NCI-H748 treated with DMSO at 0.1 percent for 48 hours (cell line): Measurements from ENCODE around the gene UBE2D1.
"Not testable (repeated sequence)": the region's sequence is repeated elsewhere in the genome, so short reads cannot be mapped to it uniquely, and the experiment has no call there.

Experiments
- DNase-seq: peaks from one replicate; lab custom pipeline; 2025; lab: John Stamatoyannopoulos, UW

UBE2D1 gene

DNA sequence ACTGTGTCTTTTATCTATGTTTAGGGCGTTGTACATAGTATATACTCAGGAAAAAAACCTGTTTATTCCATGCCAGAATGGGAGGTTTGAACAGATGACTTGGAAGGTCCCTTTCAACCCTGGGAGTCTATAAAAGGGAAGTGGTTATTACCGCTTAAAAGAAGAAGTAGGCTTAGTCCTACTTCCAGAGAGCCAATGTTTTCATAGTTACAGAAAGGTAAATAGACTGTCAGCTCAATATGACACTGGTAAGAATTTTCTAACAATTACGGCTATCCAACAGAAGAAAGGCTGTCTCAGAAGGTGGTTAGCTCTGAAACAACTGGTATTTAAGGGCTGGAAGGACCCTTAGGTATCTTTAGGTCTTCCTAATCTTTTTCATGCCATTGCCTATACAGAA lies 49.3 kb downstream of the UBE2D1 start:
- no peak for DNase-seq

DNA sequence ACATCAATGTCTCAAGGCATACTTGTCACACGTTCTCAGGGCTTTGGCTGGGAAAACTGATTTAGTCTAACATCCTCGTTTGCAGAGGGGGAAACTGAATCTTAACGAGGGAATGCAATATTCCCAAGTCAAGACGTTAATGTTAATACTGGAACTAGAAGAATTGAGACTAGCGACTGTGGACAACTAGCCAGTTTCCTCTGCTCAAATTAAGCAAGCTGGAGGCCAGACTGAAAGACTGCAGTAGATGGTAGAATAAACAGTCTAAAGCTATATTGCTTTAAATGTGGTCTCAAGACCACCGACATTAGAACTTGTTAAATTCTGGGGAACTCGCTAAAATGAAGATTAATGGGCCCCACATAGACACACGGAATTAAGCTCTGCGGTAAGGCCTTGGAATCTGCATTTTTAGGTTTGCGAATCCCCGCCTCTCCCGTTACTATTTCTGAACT lies 49.8 kb downstream of the UBE2D1 start:
- DNase-seq, result no peak

DNA sequence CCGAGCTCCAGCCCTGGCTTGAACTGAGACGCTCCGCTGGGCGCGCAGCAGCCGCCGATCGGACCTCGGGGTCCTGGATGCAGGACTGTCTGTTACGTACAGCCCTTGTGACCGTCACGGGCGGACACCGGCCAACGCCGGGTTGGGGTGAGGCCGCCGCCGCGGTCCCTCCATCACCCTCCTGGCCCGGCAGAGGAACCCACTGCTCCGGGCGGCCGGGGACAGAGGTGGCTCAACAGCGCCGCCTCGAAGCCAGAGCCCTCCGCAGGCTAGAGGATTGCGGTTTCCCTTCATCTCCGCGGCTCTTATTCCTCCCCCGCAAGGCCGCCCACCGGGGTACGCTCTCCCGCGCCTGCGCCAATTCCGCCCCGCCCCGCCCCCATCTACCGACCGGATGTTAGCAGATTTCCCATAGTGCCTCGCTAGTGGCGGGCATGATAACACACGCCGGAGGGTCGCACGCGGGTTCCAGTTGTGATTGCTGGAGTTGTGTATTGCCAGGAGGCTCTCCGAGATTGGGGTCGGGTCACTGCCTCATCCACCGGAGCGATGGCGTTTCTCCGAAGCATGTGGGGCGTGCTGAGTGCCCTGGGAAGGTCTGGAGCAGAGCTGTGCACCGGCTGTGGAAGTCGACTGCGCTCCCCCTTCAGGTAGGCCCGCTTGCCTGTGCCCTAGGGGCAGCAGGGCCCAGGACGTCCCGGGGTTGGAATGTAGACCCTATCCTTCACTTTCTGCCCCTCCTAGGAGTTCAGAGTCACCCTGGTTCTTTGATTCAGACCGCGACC lies 50.4 kb downstream of the UBE2D1 start, which contains the start of gene TFAM:
Gene TFAM (plus strand): TSS at position 412 of the 785 bp plus-strand sequence. CDS start 138 bp downstream, at position 550.
- peak; percentile 60 for DNase-seq

DNA sequence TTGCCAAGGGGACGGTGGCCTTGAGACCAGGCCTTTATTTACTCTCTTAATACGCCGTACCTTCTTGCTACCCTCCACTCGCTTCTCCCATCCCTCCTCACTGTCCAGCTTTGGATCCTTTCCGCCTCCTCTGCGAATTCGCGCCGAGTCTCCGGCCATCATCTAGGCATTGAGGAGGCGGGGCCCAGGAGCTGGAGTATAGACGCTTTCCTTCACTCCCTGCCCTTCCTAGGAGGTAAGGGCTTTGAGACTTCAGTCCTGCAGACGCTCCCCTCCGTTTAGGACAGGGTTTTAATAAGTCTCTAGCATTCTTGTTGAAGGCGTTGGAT lies 50.9 kb downstream of the UBE2D1 start:
- DNase-seq, result no peak

DNA sequence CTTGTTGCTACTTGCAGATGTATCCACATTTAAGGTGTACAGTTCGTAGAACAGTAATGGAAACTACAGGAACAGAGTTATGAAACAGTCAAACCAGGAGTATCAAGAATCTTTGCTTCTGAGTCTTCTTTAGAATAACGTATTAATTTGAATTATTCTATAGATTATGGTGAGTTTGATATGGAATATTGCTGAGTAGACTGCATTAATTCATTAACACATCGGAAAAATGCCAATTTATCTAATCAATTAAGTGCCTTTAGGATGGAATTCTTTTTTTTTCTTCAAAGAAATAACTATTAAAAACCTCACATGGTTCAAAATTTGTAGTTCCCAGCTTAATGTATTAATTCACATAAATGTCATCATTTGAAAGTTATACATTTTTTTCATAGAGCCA lies 54.2 kb downstream of the UBE2D1 start:
- no peak for DNase-seq

DNA sequence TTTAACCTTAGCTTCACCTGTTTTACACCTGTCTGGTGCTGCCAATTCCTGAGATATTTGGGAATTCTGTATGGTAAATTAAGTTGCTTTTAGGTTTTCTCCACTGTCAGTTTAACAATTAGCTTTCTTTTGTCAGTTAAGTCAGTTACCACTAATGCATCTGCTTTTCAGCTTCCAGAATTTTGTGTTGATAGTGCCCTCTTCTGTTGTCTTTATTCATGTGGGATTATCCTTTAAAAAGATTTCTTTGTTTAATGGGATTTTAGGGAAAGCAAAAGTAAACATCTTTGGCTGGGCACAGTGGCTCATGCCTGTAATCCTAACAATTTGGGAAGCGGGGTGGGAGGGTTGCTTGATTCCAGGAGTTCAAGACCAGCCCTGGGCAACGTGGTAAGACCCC lies 58.5 kb downstream of the UBE2D1 start:
- no peak for DNase-seq

DNA sequence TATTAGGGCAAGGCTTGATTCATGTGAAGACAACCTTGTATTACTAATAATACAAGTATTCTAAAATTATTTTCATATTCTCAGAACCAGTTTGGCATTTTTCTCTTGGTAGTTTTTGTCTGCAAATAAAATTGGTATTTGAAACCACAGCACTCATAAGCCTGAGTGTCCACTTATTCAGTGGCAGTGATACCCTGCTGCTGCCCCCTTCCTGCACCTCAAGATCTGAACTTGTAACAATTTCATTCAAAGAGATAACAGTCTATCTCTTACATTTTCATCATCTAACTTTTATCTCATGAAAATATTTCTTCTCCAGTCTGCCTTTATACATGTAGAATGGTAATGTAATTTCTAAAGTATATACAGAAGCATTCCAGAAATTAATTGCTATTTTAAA lies 59.7 kb downstream of the UBE2D1 start:
- no peak for DNase-seq

DNA sequence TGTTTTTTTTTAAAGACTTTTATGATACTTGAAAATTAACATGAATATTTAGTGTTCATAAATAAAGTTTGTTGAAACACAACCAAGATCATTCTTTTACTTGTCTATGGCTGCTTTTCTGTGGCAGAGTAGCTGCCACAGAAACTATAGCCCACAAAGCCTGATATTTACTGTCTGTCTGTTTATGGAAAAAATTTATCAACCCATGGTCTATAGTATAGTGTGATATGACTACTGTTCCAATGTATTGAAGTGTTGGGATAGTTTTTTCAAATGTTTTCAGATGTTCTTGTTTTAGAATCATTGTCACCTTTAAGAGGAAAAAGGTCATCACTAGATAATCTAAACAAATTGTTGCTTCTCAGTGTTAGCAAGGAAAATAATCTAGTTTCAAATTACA lies 61.3 kb downstream of the UBE2D1 start:
- no peak for DNase-seq

DNA sequence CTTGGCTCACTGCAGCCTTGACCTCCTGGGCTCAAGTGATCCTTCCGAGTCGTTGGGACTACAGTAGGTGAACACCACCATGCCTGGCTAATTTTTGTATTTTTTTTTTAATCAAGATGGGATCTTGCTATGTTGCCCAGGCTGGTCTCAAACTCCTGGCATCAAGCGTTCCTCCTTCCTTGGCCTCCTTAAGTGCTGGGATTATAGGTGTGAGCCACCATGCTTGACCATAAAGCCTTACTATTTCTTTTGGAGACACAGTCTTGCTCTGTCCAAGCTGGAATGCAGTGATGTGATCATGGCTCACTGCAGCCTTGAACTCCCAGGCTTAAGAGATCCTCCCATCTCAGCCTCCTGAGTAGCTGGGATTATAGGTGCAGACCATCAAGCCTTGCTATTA lies 63.0 kb downstream of the UBE2D1 start:
- no peak for DNase-seq

DNA sequence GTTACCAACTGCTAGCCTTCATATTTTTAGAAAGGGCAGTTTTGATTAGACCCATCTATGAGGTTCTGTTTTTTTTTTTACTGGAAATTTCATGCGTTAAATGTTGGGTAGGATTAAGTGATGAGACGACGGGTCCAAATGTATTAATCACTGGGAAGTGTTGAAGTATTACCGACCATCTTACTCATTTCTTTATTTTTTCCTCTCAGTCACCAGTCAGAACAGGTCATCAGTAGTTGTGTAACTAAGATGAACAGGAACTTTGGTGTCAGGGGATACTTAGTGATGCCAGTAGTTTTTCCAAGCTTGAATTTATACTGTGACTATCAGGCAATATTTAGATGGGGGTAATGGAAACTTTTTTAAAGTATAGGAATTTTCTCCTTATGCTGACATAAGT lies 64.6 kb downstream of the UBE2D1 start:
- DNase-seq, result no peak

DNA sequence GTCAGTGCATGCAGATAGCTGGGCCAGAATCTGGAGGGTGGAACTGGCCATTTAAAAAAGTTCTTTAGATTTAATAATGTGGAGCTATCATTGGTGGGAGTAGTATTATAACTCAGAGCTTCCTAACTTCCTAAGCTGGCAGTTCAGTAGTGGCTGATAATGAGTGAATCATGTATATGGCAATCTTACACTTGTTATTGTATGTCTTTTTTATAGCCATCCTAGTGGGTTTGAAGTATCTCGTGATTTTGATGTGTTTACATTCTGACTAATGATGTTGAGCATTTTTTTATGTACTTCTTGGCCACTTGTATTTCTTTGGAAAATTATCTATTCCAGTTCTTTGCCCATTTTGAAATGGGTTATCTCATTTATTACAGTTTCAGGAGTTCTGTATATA lies 65.8 kb downstream of the UBE2D1 start:
- DNase-seq, result no peak

DNA sequence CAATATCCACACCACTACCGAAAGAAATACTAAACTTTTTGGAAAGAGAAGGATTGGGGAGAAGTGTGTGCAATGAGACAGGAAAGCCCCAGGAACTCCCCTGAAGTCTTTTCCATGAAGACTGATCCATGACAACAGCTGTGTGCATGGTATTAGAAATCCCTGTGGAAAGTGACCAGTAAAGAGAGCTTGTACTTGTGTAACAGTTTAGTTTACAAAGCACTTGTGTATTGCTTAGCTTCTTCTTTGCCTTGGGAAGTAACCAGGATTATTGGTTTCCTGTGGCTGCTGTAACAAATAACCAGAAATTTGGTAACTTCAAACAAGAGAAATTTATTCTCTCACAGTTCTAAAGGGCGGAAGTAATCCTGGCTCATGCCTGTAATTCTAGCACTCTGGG lies 69.2 kb downstream of the UBE2D1 start:
- no peak for DNase-seq

DNA sequence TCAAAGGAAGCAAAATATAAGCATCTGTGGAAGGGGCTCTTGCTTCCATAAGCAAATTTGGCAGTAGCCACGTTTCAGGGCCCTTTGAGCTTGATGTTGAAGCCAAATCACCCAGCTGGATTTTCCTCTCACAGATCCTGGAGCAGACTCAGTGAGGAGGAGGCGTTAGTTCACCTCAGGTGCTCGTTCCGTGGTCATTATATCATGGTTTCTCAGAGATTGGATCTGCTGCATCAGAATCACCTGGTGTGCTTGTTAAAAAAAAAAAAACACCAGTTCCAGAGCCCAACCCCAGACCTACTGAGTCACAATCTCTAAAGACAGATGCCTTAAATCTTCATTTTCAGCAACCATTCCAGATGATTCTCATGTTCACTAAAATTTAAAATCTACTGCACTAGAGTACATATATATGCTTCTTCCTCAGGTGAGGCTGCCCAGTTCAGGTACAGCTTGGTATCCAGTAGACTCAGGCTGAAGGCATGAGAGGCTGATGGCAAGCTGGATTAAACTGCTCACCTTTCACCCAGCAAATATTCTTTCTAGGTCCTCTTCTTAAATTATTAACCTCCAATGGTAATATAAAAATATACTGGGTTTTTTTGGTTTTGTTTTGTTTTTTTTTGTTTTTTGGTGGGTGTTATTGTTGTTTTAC lies 75.3 kb downstream of the UBE2D1 start:
- no peak for DNase-seq

DNA sequence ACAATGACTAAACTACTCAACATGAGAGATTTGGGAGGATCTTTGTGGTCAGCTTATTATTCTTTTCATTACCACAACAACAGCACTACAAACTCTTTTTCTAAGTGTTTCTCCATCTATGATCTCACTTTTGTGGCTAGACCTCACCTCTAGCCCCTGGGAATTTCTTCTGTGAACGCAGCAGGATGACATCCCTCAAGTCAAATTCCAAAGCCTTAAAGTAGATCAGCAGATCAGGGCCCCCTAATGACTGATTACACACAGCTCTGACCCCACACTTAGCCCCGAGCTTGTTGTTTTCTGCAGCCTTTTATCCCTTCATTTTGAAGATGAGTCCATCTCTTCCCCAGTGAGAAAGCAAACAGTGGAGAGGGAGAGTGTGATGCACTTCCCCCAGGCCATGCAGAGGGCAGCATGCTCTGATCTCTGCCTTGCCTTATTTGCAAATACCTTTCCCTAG lies 77.7 kb downstream of the UBE2D1 start:
- no peak for DNase-seq

DNA sequence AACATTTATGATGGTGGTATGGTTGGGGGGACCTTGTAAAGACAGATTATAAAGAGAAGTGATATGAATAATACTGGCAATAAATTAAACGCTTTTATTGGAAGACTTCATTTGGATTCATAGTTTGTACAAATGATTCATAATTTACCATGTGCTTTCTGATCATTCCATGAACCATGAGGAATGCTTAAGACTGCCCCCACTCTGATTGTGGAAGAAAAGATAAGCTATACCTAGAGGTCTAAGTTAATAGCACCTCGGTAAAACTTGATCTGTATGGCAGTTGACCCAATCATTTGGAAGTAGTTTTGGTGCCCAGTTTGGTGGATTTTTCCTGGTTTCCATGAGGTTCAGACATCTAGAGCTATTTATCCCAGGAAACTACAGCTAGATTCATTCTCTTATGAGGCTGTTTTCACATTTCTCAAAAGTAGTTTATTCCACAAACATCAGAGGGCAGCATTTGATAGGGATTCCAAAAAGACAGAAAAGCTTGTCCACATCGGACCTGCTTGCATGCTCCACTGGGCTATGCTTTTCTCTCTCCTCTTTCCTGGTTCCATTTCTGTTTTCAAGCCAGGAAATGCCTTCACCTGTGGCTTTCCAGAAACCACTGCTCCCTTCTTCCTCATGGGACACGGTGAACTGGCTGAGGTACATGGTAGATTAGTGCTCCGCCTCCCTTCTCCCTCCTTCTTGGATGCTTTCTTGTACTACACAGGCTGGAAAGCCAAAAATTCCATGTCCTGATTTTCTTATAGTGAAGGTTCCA lies 79.7 kb downstream of the UBE2D1 start:
- no peak for DNase-seq

DNA sequence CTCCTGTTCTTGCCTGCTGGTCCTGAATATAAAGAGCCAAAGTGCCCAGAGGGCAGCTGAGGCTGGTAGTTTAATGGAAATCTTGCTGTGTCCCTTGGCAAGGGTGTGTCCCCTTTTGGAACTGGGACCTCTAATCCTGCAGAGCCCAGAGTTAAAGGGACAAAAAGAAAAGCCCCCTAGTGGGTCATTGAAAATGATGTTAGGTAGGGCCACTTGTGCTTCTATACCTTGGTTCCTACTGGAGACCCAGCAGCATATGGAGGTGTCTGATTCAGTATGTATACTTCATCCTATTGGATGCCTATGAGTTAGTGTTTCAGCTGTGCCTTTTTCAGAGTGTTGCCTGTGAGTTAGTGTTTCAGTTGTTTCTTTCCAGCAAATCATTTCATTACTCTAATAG lies 81.0 kb downstream of the UBE2D1 start:
- no peak for DNase-seq

DNA sequence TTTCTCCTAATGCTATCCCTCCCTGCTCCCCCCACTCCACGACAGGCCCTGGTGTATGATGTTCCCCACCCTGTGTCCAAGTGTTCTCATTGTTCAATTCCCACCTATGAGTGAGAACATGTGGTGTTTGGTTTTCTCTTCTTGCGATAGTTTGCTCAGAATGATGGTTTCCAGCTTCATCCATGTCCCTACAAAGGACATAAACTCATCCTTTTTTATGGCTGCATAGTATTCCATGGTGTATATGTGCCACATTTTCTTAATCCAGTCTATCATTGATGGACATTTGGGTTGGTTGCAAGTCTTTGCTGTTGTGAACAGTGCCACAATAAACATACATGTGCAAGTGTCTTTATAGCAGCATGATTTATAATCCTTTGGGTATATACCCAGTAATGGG lies 83.1 kb downstream of the UBE2D1 start:
- not testable (repeated sequence) for DNase-seq
